Adrenal gland (tissue), 5 donors: Measurements from ENCODE around the gene PDYN.

Source experiments
- POLR2A ChIP-seq, 2 donors: fragments of 450-650 bp; IDR thresholded peaks; one replicate each; pipeline ENCODE4 v1.6.1; 2017; ENCODE audit warnings: antibody characterized with exemption in 2 of 2, mild to moderate bottlenecking in 2 of 2, moderate library complexity in 1 of 2
- TF ChIP-seq, protein P1 (sequence below), 6 experiments: fragments of 450-650 bp in 4 of 6; fragments of 200-600 bp in 2 of 6; sonication (generic) in 1 of 6; IDR thresholded peaks; 1 replicate in 5 of 6; 2 replicates in 1 of 6; pipeline versions ENCODE4 v1.5.1 to v1.8.0; 2016 to 2021; ENCODE audit warnings: antibody characterized with exemption in 6 of 6, mild to moderate bottlenecking in 2 of 6, moderate library complexity in 1 of 6
- donor health status: DM: no; HTN: no; CAD: no.

GRCh38 chr20:2038161-2038560 lies 44.3 kb upstream of the PDYN start:
- TF ChIP-seq, protein P1, sequence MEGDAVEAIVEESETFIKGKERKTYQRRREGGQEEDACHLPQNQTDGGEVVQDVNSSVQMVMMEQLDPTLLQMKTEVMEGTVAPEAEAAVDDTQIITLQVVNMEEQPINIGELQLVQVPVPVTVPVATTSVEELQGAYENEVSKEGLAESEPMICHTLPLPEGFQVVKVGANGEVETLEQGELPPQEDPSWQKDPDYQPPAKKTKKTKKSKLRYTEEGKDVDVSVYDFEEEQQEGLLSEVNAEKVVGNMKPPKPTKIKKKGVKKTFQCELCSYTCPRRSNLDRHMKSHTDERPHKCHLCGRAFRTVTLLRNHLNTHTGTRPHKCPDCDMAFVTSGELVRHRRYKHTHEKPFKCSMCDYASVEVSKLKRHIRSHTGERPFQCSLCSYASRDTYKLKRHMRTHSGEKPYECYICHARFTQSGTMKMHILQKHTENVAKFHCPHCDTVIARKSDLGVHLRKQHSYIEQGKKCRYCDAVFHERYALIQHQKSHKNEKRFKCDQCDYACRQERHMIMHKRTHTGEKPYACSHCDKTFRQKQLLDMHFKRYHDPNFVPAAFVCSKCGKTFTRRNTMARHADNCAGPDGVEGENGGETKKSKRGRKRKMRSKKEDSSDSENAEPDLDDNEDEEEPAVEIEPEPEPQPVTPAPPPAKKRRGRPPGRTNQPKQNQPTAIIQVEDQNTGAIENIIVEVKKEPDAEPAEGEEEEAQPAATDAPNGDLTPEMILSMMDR (IDR thresholded peaks at IDR 0.05), result no peak
- no peak for TF ChIP-seq POLR2A (IDR thresholded peaks at IDR 0.05)
